Epithelial cell of esophagus (primary cell): ENCODE results near the gene ZC3H15.
"Not testable (repeated sequence)": the region's sequence is repeated elsewhere in the genome, so short reads cannot be mapped to it uniquely, and the experiment has no call there.

Experiments used
- DNase-seq: peaks from one replicate; pipeline ENCODE4 v3.0.0; 2010; ENCODE audit warnings: low read depth
- H3K4me3 ChIP-seq: 2 replicates; pipeline ENCODE4 v1.5.1; 2011; ENCODE audit warnings: mild to moderate bottlenecking, low read length, control low read depth
- TF ChIP-seq, protein P1 (sequence below): IDR thresholded peaks from 2 replicates; pipeline ENCODE4 v1.5.1; 2011; ENCODE audit warnings: low read depth, mild to moderate bottlenecking, low read length, control low read depth, inconsistent platforms; ENCODE audit not compliant: insufficient read depth; ENCODE audit errors: missing control alignments

Gene ZC3H15

DNA sequence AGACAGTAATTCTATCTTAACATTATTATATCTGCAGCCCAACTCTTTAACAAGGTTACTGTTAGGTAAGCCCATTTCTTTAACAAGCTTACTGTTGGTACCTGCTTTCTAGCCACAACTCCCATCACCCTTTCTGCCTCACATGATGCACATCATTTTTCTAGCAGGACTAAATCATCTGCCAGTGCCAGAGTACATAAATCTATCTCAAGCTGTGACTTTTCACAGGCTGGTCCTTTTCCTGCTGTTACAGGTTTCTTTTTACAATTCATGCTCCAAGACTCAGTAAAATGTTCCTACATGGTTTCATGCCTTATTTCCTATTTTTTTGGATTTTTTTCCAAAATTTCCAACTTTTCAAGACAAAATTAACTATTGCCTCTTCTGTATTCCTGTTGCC is 30.4 kb upstream of the ZC3H15 start:
- no peak for DNase-seq
- no peak overlapping the region for H3K4me3 ChIP-seq
- TF ChIP-seq, protein P1, sequence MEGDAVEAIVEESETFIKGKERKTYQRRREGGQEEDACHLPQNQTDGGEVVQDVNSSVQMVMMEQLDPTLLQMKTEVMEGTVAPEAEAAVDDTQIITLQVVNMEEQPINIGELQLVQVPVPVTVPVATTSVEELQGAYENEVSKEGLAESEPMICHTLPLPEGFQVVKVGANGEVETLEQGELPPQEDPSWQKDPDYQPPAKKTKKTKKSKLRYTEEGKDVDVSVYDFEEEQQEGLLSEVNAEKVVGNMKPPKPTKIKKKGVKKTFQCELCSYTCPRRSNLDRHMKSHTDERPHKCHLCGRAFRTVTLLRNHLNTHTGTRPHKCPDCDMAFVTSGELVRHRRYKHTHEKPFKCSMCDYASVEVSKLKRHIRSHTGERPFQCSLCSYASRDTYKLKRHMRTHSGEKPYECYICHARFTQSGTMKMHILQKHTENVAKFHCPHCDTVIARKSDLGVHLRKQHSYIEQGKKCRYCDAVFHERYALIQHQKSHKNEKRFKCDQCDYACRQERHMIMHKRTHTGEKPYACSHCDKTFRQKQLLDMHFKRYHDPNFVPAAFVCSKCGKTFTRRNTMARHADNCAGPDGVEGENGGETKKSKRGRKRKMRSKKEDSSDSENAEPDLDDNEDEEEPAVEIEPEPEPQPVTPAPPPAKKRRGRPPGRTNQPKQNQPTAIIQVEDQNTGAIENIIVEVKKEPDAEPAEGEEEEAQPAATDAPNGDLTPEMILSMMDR: no peak

DNA sequence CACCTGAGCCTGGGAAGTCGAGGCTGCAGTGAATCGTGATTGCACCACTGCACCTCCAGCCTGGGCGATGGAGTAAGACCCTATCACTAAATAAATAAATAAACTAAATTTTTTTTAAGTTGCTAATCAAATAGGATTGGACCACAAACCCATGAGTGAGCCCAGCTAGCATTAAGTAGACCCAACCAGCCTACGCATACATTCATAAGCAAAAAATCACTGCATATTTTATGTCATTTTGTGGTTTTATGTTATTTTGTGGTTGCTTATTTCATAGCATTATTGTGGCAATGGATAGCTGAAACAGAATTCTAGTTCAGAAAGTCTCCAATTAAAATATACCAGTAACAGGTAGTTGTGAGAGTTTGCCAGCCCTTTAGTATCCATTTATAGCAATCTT is 29.1 kb upstream of the ZC3H15 start:
- DNase-seq: peak; percentile 58
- H3K4me3 ChIP-seq: no peak overlapping the region
- TF ChIP-seq, protein P1: no peak

DNA sequence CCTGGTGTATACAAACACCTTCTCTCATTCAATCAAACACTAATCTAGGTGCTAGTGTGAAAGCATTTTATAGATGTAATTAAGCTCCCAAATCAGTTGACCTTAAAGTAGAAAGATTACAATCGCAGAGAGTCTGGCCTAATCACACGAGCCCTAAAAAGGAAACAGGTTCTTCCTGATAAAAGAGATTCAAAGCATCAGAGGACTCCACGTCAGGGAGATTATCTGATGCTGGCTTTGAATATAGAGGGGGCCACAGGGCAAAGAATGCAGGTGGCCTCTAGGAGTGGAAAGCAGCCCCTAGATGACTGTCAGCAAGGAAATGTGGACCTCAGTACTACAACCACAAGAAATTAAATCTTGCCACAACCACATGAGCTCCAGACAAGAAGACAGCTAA is 28.2 kb upstream of the ZC3H15 start:
- no peak overlapping the region for H3K4me3 ChIP-seq
- DNase-seq: no peak

DNA sequence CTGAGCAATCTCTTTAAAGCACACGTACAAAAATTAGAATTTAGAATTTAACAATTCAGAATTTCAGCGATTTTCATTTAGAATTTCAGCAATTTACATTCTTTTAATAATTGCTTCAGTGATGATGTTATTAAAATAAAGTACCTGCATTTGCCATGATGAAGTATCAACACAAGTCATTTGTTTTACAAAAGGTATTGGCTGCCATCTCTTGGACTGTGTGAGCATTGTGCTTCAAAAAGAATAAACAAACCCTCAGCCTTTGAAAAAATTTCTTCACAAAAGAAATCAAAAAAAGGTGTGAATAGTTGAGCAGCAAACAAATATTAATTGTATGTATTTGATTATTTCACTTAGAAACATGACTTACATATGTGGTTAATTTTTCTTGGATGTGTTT is 27.1 kb upstream of the ZC3H15 start:
- DNase-seq: peak; percentile 62
- H3K4me3 ChIP-seq: no peak overlapping the region
- TF ChIP-seq, protein P1: peak; percentile 59

More for the DNA sequence above, 28.2 kb upstream of the ZC3H15 start:
- TF ChIP-seq, protein P1: no peak

DNA sequence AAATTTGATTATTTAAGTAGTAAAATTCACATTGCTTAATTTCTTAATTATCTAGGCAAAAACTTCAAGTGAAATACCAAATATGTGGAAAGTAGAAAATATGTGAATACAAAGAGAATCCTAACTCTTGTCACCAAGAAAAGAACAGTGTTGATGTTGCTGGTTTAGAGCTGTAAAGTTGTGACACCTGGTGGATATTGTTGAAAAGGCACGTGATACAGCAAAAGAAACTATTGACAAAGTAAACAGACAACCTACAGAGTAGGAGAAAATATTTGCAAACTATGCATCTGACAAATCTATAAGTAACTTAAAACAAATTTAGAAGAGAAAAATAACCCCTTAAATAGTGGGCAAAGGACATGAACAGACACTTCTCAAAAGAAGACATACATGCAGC is 25.6 kb upstream of the ZC3H15 start:
- no peak overlapping the region for H3K4me3 ChIP-seq
- TF ChIP-seq, protein P1: peak; percentile 57
- DNase-seq: peak; percentile 41

DNA sequence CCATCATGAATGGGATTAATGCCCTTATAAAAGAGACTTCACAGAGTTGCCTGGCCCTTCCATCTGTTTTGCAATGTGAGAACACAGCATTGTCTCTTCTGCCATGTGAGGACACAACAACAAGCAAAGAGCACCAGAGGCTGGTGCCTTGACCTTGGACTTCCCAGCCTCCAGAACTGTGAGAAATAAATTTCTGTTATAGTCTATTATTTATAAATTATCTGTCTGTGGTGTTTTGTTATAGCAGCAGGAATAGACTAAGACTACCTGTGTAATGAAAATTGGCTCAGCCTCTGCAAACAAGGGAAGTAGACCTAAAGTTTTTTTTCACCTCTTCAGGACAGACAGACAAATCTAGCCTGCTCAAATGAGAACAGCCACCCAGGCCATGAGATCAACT is 19.3 kb upstream of the ZC3H15 start:
- H3K4me3 ChIP-seq: no peak overlapping the region
- TF ChIP-seq, protein P1: no peak
- no peak for DNase-seq

DNA sequence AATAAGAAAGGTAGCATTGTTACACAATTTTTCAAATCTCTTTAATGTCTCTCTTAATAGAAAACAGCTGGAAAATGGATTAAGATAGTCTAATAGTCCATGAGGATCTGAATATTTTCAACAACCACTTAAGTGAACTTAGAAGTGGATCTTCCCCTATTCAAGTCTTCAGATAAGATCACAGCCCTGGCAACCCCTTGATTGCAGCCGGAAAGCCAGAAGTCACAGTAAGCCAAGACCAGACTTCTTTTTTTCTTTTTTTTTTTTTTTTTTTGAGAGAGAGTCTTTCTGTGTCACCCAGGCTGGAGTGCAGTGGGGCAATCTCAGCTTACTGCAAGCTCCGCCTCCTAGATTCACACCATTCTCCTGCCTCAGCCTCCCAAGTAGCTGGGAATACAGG is 18.6 kb upstream of the ZC3H15 start:
- DNase-seq: no peak
- TF ChIP-seq, protein P1: no peak
- H3K4me3 ChIP-seq: no peak overlapping the region

DNA sequence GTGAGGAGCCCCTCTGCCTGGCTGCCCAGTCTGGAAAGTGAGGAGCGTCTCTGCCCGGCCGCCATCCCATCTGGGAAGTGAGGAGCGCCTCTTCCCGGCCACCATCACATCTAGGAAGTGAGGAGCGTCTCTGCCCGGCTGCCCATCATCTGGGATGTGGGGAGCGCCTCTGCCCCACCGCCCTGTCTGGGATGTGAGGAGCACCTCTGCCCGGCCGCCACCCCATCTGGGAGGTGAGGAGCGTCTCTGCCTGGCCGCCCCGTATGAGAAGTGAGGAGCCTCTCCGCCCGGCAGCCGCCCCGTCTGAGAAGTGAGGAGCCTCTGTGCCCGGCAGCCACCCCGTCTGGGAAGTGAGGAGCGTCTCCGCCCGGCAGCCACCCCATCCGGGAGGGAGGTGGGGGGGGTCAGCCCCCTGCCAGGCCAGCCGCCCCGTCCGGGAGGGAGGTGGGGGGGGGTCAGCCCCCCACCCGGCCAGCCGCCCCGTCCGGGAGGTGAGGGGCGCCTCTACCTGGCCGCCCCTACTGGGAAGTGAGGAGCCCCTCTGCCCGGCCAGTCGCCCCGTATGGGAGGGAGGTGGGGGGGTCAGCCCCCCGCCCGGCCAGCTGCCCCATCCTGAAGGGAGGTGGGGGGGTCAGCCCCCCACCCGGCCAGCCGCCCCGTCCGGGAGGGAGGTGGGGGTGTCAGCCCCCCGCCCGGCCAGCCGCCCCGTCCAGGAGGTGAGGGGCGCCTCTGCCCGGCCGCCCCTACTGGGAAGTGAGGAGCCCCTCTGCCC is 13.2 kb upstream of the ZC3H15 start:
- H3K4me3 ChIP-seq, DNase-seq: not testable (repeated sequence)

DNA sequence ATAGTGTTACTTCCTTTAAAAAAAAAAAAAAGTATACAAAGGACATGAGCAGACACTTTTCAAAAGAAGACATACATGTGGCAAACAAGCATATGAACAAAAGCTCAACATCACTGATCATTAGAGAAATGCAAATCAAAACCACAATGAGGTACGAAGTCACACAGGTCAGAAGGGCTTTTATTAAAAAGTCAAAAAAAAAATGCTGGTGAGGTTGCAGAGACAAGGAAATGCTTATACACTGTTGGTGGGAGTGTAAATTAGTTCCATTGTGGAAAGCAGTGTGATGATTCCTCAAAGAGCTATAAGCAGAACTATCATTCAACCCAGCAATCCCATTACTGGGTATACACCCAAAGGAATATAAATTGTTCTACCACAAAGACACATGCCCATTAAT is 11.8 kb upstream of the ZC3H15 start:
- H3K4me3 ChIP-seq, DNase-seq: not testable (repeated sequence)
